ENCODE measurements around the gene HEXIM1. TPM values are rescaled to one million over a fixed set of nuclear protein-coding genes. Genes with fewer than 3 reads are reported as not detected.
A peak's percentile ranks its signal among the peaks of the same experiment; 100 is the strongest.

HEXIM1 gene
- total RNA-seq, 4 donors from 2014 or later = 20.9 to 32.7 (median 25.0) TPM

DNA sequence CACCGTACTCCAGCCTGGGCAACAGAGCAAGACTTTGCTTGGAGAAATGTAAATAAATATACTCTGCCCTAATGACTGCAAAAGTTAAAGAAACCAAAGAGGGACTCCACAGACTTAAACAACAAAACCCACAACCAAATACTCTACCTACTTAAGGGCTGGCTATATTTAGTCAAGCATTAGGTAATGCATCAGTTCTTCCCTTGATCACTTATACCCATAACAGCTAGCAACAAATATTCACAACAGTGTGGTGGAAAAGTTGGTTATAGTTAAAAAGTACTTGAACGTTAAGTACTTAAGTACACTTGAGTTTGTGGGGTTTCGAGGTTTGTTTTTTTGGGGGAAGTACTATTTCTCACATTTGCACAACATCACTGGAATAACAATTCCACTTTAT is 8.0 kb downstream of the HEXIM1 start:
- 92 to 93% methylated on average over 3 of the region's 3 CpGs for WGBS, 2 donors
- no peak for DNase-seq (ENCODE audit: low spot score in 2 of 2)
- TF ChIP-seq POLR2A (IDR thresholded peaks at IDR 0.05) = no peak
- no peak for TF ChIP-seq CTCF (IDR thresholded peaks at IDR 0.05)
- intact Hi-C loops (cut with DNase I; ENCODE audit: low total_unique reads) = no loop called here
- no peak overlapping the region for H3K4me3 ChIP-seq (ENCODE audit: low read depth, poor library complexity, severe bottlenecking)

DNA sequence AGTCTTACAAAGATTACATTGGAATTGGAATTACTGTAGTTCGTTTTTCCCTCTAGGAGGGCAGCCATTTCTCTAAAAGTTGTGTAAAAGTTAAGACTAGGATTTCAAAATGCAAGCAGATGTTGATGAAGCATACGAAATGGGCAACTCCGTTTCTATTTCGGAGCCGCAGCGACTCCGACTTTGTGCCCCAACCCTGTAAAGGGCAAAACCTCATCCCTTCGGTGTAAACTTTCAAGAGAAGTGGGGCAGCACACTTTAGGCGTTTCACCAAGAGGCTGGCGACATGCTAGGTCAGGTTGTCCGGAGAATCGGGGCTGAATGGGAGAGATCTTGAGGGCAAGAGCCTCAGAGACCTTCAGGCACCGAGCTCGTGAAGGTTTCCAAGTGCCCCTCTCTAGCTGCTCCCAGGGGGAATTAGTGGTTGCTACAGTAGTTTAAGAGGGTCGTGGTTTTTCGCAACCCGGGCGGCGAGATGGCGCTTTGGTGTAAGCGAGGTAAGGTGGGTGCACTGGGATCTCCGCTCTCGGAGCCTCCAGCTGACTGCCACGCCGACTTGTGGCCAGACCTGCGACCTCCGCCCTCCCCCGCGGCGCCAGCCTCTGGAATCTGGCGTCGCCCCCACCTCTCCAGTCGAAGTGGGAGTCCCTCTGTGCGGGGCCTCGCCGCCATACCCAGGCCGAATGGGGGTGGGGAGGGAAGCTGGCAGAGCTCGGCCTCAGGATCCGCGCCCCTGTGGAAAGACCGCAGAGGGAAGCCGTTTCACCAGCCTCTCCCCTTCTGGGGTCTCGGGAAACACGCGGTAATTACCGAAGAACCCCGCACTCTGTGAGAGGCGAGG is 12.4 kb downstream of the HEXIM1 start:
- WGBS, 2 donors = 0% methylated on average over 43 of the region's 48 CpGs
- TF ChIP-seq POLR2A (IDR thresholded peaks at IDR 0.05) (no peak), CTCF (IDR thresholded peaks at IDR 0.05) (no peak)
- H3K4me3 ChIP-seq (ENCODE audit: low read depth, poor library complexity, severe bottlenecking) = peak overlapping the region; percentile 77
- intact Hi-C loops (cut with DNase I; ENCODE audit: low total_unique reads) = no loop called here
- DNase-seq (ENCODE audit: low spot score in 2 of 2) = peak; percentile 56 to 94

- peak within 1 kb of the TSS; percentile 77 for H3K4me3 ChIP-seq (ENCODE audit: low read depth, poor library complexity, severe bottlenecking)
- intact Hi-C loops (cut with DNase I; ENCODE audit: low total_unique reads) = no loop called here
- TF ChIP-seq CTCF (IDR thresholded peaks at IDR 0.05) = no peak
- TF ChIP-seq POLR2A (IDR thresholded peaks at IDR 0.05) = peak in 1 of 2 donors; percentile 96
- 0 to 1% methylated on average over 45 to 53 of the region's 53 CpGs for WGBS, 2 donors
- DNase-seq (ENCODE audit: low spot score in 2 of 2) = peak; percentile 100
Measured at GRCh38 chr17:45161288-45162024, 13.2 kb downstream of the HEXIM1 start, which contains the start of gene HEXIM2. HEXIM2 (plus strand) TSS chr17:45161875; CDS start chr17:45162794, 919 bp downstream.

DNA sequence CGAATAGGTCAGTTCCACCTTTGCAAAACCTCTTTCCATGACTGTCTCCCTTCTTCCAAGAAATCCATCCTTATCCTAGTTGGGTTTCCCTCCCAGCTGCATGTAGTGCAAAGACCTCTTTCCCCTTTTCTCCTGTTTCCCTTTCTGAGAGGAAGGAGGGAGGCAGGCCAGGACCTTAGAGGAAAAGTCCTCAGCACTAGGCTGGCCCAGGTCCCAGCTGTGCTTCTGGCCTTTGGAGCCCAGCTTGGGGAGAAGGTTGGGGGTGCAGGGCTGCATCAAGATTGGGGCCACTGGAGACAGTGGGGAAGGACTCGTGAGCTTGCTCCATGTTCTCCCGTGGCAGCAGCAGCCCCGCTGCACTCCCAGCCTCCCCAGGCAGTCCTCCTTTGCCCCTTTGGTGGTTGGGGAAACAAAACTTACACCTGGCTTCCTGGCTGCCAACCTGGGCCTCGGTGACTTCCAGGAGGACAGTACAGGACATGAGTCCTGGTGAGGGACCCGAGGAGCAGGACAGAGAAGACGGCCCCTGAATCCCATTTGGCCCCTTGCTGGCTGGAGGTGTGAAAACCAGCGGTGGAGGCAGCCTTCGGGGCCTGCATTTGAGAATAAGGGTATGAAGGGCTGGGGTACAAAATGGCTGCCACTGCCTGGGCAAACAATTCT is 13.9 kb downstream of the HEXIM1 start:
- peak in 1 of 2 donors; percentile 89 for DNase-seq (ENCODE audit: low spot score in 2 of 2)
- intact Hi-C loops (cut with DNase I; ENCODE audit: low total_unique reads) = no loop called here
- TF ChIP-seq CTCF (IDR thresholded peaks at IDR 0.05) = no peak
- no peak for TF ChIP-seq POLR2A (IDR thresholded peaks at IDR 0.05)
- no peak overlapping the region for H3K4me3 ChIP-seq (ENCODE audit: low read depth, poor library complexity, severe bottlenecking)
- 62 to 65% methylated on average over 9 of the region's 9 CpGs for WGBS, 2 donors

DNA sequence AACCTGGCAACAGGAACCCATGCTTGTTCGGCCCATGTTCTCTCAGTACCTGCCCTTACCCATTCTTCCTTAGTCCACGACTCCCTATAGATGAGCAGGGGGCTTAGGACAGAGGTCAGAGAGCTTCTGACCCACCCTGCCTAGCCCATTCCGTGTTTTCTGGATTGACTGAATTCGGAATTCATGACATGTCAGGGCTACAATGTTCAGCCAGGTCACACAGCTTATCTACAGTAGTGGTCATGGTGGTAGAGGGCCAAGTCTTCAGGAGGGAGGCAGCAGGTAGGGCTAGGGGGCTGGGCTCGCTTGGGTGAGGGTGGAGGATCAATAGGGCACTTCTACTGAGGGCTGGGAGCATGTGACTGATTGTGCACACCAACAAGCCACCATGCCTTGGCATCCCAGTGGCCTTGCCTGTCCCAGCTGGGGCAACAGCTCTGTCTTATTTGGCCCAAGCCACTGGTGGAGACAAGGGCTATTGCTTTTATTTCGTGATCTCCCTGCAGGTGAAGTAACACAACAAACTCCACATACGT is 16.5 kb downstream of the HEXIM1 start:
- intact Hi-C loops (cut with DNase I; ENCODE audit: low total_unique reads) = no loop called here
- TF ChIP-seq POLR2A (IDR thresholded peaks at IDR 0.05) (no peak), CTCF (IDR thresholded peaks at IDR 0.05) (no peak)
- no peak for DNase-seq (ENCODE audit: low spot score in 2 of 2)
- H3K4me3 ChIP-seq (ENCODE audit: low read depth, poor library complexity, severe bottlenecking) = no peak overlapping the region
- 88 to 91% methylated on average over 7 of the region's 7 CpGs for WGBS, 2 donors

Measured in lower leg skin (tissue), 4 donors.